Lower lobe of right lung (tissue), 2 donors: ENCODE data around the gene OR10H5. TPM values are rescaled to one million over a fixed set of nuclear protein-coding genes. Genes with fewer than 3 reads are reported as not detected.

Experiments used
- ATAC-seq, 2 donors: fragments of 200-7000 bp; cut with Tn5 transposase; one replicate each; pipeline ENCODE4 v1.9.1; 2020 to 2022; ENCODE audit warnings: mild to moderate bottlenecking in 2 of 2, moderate library complexity in 2 of 2
- DNase-seq: peaks from one replicate; pipeline ENCODE4 v3.0.0-alpha.2; 2020
- H3K27ac ChIP-seq: fragments of 200-600 bp; one replicate; pipeline ENCODE4 v1.8.0; 2022
- H3K27me3 ChIP-seq: fragments of 200-600 bp; one replicate; pipeline ENCODE4 v1.8.0; 2022; ENCODE audit warnings: low read depth
- H3K36me3 ChIP-seq: fragments of 200-600 bp; one replicate; pipeline ENCODE4 v1.8.0; 2022; ENCODE audit warnings: mild to moderate bottlenecking
- H3K4me1 ChIP-seq: fragments of 200-600 bp; one replicate; pipeline ENCODE4 v1.8.0; 2022
- H3K4me3 ChIP-seq: fragments of 200-600 bp; one replicate; pipeline ENCODE4 v1.8.0; 2022; ENCODE audit warnings: mild to moderate bottlenecking
- H3K9me3 ChIP-seq: fragments of 200-600 bp; one replicate; pipeline ENCODE4 v1.8.0; 2022
- intact Hi-C: fragments of 100-400 bp; cut with DNase I; formaldehyde crosslinking; loops from one replicate; pipeline ENCODE4 v1.11.0; 2022
- total RNA-seq: library from RNA; stranded (reverse); fragmentation: NEBNext Ultra II Directional; extraction: Animal tissue kit (Norgen Biotek cat#: 25700); gene quantifications from one replicate; pipeline ENCODE4 v1.2.1, GENCODE V29; 2021
- TF ChIP-seq, protein P1 (sequence below): fragments of 200-600 bp; IDR thresholded peaks from one replicate; pipeline ENCODE4 v1.8.0; 2022; ENCODE audit warnings: antibody characterized with exemption, mild to moderate bottlenecking
- donor health status: DM: no; HTN: yes; CAD: no; lungs with severe emphysema.

Gene OR10H5
- total RNA-seq, 1 donor from 2014 or later = not detected

DNA sequence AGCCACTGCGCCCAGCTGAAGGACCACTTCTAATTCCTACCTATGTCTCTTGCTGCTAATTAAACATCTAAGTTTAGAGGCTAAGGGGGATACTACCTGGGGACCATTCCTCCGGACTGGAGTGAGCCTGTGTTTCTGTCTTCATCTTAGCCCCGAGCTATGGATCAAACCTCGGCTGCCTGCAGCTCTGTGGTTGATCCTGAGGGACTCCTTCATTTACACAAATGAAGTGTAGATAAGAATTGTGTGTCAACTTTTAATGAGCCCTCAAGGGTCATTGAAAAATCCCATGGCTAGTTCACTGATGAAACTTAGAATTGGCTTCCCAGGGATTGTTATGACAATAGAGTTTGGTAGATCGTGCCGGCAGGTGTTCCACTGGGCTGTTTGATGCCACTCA, 59.5 kb downstream of the OR10H5 start:
- DNase-seq (no peak), ATAC-seq (peak; percentile 44 to 53)
- H3K36me3 ChIP-seq = no peaks in the 10 kb centered on the region
- H3K27me3 ChIP-seq = no peaks in the 10 kb centered on the region
- no peaks in the 10 kb centered on the region for H3K9me3 ChIP-seq
- H3K4me1 ChIP-seq = no peaks in the 10 kb centered on the region
- intact Hi-C loops = no loop called here
- TF ChIP-seq, protein P1, sequence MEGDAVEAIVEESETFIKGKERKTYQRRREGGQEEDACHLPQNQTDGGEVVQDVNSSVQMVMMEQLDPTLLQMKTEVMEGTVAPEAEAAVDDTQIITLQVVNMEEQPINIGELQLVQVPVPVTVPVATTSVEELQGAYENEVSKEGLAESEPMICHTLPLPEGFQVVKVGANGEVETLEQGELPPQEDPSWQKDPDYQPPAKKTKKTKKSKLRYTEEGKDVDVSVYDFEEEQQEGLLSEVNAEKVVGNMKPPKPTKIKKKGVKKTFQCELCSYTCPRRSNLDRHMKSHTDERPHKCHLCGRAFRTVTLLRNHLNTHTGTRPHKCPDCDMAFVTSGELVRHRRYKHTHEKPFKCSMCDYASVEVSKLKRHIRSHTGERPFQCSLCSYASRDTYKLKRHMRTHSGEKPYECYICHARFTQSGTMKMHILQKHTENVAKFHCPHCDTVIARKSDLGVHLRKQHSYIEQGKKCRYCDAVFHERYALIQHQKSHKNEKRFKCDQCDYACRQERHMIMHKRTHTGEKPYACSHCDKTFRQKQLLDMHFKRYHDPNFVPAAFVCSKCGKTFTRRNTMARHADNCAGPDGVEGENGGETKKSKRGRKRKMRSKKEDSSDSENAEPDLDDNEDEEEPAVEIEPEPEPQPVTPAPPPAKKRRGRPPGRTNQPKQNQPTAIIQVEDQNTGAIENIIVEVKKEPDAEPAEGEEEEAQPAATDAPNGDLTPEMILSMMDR = no peak
- H3K4me3 ChIP-seq = no peak overlapping the region
- H3K27ac ChIP-seq = no peak overlapping the region

DNA sequence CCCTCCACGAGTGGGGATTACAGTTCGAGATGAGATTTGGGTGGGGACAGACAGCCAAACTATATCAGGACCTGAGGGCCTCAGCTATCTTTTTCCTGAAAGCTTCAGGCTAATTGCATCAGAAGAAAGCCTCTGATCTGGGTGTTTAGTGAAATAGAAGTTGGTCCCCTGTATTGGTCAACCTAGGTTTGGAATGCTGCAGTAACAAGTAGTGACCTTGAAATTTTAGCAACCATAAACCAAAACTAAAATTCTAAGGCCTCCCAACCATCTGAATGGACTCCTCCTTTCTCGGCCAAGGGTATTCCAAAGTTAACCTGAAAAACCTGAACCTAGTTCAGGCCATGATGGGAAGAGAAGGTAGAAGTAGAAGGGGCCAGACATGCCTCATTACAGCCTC, 62.9 kb downstream of the OR10H5 start:
- TF ChIP-seq, protein P1 = no peak
- no peak overlapping the region for H3K4me3 ChIP-seq
- no peaks in the 10 kb centered on the region for H3K4me1 ChIP-seq
- no peaks in the 10 kb centered on the region for H3K36me3 ChIP-seq
- DNase-seq (no peak), ATAC-seq (no peak)
- no peak overlapping the region for H3K27ac ChIP-seq
- H3K9me3 ChIP-seq = no peaks in the 10 kb centered on the region
- peaks cover 3% of the 10 kb centered on the region for H3K27me3 ChIP-seq
- intact Hi-C loops = no loop called here

Other genes with a start within 250 kb of the OR10H5 start
- gene CYP4F8, start 172.4 kb upstream of the OR10H5 start, total RNA-seq = not detected
- gene CYP4F3, start 146.8 kb upstream of the OR10H5 start, total RNA-seq = 2.8 TPM
- gene CYP4F12, start 114.6 kb upstream of the OR10H5 start, total RNA-seq = 4.5 TPM
- not detected for gene OR10H2, start 59.6 kb upstream of the OR10H5 start, total RNA-seq
- gene OR10H3, start 49.7 kb upstream of the OR10H5 start, total RNA-seq = not detected
- not detected for gene OR10H1, start 28.0 kb downstream of the OR10H5 start, total RNA-seq
- gene CYP4F2, start 110.4 kb downstream of the OR10H5 start, total RNA-seq = not detected
- gene CYP4F11, start 146.9 kb downstream of the OR10H5 start, total RNA-seq = 3.5 TPM
- gene OR10H4, start 161.3 kb downstream of the OR10H5 start, total RNA-seq = not detected